ENCODE results near the gene RAP1GAP.

Gene RAP1GAP

DNA sequence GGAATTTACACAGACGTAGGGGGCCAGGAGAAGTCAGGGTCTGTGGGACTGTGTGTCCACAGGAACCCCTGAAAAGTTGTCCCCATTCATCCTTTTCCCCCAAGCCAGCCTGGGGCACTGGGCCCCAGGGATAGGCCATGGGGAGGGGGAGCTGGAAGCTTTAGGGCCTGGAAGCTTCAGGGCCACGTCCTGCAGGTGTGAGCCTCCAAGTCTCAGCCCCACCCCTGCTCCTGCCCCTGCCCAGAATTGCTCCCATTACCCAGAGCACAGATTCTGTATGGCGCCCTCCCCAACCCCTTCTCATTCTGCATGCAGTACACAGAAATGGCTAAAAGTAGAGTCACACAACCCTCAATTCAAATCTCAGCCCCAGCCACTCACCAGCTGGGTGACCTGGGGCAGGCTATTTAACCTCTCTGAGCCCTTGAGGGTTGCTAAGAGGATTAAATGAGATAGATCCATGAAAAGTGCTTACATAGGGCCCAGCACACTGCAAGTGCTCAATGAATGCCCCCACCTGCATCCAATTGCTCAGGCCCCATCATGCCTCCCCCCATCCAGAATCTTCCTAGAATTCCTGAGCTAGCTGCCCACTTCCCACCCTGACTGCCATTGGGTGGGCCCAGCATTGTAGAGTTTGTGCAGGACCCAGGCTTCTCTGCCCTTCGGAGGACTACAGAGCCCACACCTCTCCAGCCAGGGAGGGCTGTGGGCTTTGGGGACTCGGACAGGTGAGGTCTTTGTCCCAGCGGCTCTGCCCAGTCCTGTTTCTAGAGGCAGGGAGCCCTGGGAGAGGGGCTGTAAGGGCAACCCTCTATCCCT lies 6.5 kb downstream of the RAP1GAP start:
- DNase-seq (ENCODE audit: low read depth): no peak

DNA sequence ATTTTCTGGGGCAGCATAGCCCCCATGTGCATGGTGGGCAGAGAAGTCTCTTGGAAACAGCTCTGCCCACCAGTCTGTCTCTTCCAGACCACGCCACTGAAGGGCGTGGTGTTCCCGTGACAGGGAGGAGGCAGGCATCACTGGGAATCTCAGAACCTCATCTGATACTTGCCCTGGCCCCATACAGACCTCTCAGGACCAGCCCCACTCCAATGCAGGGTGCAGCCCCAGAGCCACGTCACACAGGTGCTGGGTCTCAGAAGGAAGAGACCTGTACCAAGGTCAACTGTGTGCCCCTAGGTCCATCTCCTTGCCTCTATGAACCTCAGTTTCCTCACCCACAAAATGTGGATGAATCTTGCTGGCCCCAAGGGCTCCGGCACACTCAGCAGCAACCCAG lies 7.3 kb downstream of the RAP1GAP start:
- DNase-seq (ENCODE audit: low read depth): no peak

DNA sequence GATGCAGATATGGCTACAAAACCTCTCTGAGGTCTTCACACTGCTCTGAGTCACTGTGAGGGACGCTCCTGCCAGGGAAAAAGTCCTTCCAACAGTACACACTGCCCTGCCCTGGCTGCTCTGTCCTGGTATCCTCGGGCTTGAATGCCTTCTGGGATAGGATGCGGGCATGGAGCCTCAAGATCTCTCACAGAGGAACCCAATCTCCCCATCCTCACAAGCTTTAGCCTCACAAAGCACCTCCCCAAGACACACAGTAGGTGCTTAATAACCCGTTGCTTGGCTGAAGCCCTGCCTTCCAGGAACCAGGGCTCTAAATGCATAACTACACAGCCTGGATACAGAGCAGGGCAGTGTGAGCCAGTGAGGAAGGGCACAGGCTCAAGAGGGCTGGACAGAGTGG lies 9.2 kb downstream of the RAP1GAP start:
- no peak for DNase-seq (ENCODE audit: low read depth)

DNA sequence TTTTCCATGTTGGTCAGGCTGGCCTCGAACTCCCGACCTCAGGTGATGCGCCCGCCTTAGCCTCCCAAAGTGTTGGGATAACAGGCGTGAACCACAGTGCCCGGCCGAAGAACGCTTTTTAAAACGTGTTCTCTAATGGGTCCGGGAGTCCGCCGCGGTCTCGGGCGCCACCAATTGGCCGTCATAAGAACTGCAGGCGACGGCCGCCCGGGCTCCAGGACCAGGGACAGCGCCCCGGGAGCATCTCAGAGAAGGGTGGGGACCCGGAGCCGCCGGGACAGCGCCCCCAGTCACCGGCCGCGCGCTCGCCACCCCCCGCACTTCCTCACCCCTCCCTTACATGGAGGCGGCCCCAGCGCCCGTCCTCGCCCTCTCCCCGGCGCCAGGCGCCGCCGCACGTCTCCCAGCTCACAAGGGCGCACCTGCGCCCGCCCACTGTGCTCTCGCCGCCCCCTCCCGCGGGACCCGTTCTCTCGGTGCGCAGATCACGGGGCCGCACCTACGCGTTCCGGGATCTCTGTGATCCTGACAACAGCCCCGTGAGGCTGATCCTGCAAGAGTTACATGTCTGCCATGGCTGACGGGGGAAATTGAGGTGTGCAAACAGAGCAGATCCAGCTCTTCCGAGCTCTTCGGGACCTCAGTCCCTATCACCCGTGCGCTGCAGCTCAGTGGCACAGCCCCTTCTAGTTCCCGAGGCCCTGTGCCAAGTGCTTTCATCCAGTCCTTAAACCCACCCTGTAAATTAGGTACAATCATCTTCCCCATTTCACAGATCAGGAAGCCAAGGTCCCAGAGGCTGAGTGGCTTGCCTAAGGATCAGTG lies 9.8 kb downstream of the RAP1GAP start:
- peak; percentile 56 for DNase-seq (ENCODE audit: low read depth)

DNA sequence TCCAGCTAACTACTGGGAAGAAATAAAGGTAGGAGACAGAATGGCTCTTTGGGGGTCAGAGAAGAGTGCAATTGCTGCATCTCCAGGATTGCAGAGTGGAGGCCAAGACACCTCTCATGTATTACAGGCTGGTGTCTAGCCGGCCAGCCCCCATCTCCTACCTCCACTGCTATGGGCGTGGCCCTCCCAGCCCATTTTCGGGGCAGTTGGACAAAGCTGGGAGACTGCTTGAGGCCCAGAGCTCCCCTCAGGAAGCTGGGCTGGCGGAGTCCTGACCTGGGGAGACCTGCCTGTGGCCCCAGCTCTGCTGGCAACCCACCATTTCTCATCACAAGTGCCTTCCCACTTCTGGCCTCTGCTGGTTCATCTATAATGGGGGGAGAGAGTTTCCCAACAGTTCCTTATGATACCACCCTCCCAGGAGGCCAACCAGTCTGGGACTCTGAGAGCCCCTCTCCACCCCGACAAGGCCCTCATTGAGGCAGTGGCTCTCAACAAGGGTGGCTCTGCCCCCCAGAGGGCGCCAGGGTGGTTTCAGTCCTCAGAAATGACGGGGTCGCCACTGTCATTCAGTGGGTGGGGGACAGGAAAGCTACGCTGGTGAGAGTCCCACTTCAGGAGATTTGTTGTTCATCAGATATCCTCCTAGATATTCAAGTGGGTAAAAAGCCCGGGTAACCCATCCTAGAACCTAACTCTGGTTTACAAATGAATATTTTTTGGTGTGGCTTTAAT lies 11.5 kb downstream of the RAP1GAP start:
- DNase-seq (ENCODE audit: low read depth): no peak

DNA sequence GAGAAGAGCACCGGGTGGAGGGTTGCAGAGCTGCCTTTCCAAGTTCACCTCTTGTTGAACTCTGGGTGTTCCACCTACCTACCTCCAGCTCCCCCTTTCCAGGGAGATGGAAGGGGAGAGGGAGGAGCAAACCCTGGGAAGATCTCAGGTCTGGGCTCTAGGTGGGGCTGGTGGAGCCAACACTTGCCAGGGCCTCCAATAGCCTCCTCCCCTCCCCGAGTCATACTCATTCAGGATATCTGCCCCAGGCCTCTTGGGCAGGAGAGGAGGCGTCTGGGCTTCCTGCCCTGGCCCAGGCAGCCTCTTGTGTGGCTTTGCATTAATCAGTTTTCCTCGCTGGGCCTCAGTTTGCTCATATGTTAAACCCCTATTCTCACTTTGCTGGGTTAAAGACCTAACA lies 13.4 kb downstream of the RAP1GAP start:
- DNase-seq (ENCODE audit: low read depth): no peak

DNA sequence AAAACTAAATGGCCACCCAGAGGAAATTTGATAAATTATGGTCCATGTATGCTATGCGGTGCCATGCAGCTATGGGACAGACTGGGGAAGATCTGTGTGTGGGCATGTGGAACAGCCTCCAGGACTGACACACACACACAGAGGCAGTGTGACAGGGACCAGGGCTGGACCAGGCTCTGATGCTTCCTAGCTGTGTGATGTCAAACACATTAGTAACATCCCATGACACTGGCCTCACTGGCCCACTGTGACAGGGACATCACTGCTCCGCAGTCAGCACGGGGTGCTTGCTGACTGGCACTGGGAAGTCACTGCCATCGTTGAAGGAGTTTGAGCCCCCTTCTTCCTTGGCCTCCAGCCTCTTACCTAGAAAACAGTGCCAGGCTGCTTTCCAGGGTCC lies 13.9 kb downstream of the RAP1GAP start:
- DNase-seq (ENCODE audit: low read depth): no peak

DNA sequence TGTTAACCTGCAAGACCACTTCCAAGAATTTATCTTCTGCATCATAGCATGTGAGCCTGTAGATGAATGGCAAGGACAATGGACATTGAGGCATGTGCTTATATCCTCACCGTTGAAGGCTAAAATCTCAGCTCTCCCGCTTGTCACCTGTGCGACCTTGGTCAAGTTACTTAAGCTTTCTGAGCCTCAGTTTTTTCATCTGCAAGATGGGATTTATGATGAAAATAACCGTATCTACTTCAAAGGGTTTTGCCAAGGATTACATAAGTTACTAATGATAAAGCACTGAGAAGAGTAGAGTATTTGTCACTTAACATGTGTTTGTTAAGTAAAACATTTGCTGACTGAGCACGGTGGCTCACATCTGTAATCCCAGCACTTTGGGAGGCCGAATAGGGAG lies 14.9 kb downstream of the RAP1GAP start:
- DNase-seq (ENCODE audit: low read depth): no peak

DNA sequence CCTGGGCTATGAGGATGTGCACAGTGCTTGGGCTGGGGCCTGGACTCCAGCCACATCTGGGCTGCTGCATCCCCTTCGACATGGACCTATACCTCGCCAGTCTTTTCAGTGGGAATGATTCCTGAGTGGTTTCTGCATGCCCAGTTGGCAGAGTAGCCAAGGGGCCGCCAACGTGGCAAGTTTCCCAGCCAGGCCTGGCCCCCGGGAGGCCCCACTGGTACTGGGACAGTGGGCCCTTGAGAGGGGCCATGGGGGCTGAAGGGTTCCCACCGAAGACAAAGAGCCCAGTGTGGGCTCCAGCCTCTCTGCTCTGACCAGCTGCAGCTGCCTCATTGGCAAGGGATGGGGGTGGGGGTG lies 15.4 kb downstream of the RAP1GAP start:
- DNase-seq (ENCODE audit: low read depth): no peak

DNA sequence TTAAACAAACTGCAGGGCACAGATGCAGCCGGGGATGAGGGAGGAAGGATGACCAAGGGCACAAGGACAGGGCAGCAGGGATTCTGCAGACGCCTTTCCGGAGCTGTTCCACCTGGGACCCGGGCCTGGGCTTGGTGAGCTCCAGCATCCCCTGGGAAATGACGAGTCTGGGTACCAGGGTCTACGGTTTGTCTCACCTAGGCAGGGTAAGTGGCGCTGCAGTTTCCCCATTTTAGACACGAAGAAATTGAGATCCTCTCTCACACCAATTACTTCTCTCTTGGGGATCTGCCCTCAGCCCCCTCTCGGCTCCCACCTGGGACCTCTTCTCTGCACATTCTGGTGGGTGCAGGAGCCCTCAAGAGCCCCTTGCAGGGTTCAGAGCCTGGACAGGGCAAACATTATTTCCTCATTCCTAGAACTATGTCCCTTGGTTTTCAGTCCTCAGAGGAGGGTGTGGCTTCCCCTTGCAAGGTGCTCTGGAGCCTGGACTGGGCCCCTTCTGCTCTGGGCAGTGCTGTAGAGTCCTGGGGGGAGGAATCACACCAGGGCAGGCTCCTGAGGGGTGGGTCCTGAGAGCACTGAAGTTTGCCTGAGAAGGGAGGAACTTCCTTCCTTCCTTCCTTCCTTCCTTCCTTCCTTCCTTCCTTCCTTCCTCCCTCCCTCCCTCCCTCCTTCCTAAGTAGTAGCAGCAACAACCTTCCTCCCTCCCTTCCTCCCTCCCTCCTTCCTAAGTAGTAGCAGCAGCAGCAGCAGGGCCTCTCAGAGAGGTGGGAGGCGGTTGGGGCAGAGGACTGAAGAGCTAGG lies 16.0 kb downstream of the RAP1GAP start:
- DNase-seq (ENCODE audit: low read depth): no peak

DNA sequence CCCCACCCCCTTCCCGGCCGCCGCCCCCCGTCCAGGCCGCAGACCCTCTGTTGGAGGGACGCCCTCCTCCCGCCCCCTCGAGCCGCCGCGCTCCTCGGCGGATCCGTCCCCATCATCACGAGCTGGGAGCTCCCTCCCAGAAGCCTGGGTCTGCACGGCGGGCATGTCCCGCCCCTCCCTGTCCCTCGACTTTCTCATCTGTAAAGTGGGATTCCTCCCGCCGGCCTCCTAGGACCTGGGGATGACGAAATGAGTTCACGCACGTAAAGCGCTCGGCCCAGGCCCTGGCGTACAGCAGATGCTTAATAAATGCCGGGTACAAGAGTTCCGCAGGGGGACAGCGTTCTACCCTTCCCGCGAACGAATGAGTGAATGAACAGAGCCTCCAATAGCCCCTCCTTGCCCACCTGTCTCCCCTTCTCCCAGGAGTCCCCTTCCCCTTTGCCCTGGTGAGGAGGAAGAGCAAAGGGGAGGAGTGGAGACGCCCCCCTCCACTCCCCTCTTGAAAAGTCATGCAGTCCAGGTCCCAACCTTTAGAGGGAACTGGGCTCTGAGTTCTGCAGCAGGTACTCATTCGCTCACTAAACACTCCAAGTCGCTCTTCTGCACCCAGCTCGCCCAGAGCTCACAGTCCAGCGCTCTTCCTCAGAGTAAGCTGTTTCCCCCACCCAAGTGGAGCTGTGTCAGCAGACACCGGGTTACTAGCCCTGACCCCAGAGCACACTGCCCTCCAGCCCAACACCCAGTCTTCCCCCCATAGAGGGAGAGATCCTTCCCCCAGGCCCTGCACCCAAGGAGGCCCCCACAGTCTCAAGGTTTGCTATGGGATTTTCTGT lies 16.8 kb downstream of the RAP1GAP start:
- no peak for DNase-seq (ENCODE audit: low read depth)

DNA sequence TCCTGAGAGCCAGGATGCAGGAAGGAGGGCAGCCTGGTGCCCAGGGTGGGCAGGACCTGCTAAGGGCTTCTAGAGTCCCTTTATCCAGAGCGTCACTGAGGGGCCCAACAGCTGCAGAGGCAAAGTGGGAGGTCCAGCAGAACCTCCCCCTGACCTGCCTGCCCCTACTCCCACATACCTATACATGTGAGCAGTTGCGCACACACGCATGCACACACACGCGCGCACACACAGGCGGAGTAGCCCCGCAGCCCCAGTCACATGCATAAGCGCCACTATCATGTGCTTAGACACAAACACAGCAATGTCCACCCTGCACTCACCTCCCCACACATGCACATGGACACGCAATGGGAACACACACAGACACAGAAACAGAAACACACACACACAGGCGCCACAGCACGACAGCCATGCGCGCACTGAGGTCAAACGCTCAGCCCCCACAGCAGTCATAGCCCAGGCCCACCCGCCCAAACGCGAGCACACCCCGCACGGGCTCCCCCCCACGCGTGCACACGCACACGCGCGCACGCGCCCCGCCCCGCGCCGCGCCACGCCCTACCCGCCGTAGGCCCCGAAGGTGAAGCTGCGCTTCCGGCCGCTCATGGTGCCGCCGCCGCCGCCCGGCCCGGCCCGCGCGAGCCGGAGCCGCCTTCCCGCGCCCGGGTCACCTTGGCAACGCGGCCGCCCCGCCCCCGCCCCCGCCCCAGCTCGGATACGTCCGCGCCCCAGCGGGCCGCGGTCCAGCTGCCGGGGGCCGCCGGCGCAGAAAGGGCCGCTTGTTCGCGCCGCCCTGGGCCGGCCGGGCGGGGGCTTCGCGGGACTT lies 17.7 kb downstream of the RAP1GAP start:
- DNase-seq (ENCODE audit: low read depth): no peak

DNA sequence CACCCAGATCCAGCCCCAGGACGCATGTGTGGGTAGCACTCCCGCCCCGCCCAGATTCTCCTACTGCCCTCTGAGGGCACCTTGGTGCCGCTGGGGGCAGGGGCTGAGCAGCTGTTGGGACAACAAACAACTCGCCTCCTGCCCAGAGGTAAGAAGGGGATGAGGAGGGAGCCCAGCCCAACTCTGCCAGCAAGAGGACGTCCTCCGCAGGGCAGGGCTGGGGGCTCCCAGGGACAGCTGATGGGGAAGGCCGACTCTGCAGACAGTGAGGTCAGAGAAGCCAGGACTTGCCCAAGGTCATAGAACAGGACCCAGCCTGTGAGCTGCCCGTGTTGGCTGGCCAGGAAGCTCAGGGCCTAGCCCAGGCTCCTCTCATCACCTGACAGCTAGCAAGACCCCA lies 18.8 kb downstream of the RAP1GAP start:
- no peak for DNase-seq (ENCODE audit: low read depth)

DNA sequence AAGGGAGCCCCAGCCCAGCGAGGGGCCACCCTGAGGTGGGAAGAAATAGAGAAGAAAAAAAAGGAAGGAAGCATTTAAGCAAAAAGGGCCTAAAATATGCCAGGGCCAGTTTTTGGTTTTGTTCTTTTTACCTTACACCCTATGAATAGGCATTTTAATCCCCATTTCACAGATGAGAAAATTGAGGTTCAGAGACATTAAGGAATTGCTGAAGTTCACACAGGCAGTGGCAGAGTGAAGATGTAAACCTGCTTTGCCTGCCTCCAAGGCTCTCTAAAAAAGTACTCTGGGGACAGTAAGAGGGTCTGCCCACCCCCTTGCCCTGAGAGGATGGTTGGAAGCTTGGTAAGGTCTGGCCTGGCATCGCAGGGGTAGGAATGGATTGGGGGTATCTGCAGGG lies 19.8 kb downstream of the RAP1GAP start:
- no peak for DNase-seq (ENCODE audit: low read depth)

DNA sequence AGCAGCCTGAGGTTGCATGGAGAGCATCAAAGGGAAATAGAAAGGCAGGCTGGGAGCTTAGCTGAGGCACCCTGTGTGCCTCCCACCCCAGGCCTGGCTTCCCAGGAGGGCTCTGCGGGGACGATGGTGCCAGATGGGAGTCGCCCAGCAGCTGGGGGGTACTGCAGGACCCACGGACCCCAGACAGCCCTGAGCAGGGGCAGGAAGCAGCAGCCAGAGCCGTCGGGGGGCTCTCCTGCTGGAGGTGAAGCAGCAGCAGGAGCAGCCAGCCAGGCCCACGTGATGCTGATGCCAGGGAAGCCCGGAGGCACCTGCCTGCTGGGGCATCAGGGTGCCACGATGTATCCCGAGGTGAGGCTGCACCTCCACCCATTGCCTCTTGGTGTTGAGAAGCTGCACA lies 20.4 kb downstream of the RAP1GAP start:
- DNase-seq (ENCODE audit: low read depth): no peak

DNA sequence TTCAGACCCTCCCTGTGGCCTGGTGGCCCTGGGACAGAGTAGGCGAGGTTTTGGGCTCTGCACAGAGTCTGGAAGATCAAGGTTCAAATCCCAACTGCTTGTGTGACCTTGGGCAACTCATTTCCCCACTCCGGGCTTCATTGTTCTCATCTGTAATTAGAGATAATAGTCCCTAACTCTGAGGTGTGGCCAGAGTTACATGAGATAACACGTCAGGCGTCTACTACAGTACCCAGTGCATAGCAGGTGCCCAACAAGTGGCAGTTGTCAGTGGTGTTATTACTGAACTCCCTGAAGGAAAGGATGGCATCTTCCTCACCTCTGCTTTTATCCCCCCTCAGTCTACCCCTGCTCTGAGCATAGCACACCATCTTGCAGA lies 20.8 kb downstream of the RAP1GAP start:
- DNase-seq (ENCODE audit: low read depth): no peak

DNA sequence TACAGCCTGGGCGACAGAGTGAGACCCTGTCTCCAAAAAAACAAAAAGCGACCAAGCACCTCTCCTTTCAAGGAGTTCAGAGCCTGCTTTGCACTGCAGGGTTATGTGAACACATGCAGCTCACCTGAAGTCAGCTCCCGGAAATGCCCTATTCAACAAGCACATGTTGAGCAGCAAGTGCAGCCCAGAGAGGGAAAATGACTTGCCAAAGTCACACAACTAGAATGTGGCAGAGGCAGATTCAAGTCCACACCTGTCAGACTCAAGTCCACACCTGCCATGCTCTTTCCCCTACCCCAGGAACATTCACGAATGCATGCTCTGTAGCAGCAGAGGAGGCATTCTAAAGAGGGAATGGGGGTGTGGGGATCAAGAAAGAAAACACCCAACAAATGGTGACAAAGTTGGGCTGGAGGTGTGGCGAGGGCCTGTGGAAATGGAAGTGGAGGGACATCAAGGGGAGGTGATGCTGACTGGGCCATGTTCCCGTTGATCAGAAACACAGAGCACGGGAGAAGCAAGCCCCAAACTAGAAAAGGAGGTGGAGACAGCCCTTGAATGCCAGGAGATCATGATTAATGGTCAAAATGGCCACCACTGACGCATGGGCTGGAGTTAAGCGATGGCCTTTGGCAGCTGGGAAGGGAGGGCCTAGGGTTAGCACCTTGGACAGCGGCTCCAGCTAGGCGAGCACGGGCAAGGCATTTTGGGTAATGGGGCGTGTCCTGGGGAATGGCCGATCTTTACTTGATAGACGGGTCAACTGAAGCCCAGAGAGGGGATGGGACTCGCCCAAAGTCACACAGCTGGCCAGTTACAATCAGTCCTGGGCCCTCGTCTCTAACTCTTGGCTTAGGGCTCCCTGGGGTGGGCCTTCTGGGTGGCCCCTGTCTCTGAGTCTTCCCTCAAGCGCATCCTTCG lies 21.5 kb downstream of the RAP1GAP start:
- no peak for DNase-seq (ENCODE audit: low read depth)

DNA sequence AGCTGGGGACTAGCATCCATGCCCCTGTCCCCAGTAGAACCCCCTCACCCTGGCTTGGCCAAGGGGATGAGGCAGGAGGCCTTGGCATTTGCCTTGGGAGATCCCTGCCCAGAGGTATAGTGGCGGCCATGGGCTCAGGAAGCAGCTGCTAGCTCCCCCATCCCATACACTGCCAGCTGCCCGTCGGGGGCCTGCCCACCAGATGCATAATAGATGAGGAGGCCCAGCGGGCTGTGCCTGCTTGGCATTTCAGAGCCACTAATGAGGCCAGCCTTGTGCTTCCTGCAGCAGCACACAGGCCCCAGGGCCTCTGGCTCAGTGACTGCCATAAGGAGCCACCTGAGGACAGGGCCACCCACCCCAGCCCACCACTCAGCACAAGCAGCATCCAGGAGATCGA lies 23.6 kb downstream of the RAP1GAP start:
- no peak for DNase-seq (ENCODE audit: low read depth)

DNA sequence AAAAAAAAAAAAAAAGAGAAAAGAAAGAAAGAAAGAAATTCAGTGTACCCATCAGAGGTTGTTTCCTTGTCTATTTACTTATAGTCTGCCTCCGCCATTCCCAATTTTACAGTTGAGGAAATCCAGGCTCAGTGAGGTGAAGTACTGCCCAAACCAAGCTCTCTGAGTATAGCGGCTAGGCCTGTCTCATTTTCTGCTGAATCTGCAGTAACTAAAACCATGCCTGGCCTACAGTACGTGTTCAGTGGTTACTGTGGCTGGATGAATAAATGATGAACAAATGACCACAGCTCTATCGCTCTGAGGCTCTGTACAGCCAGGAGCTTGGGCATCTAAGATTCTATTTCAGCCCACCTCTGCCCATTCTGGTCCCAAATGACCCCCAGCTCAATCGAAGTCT lies 24.3 kb downstream of the RAP1GAP start:
- DNase-seq (ENCODE audit: low read depth): no peak
